ENCODE measurements around the gene SEC22A. TPM values are rescaled to one million over a fixed set of nuclear protein-coding genes. Genes with fewer than 3 reads are reported as not detected.
A peak's percentile ranks its signal among the peaks of the same experiment; 100 is the strongest.
"Not testable (repeated sequence)": the region's sequence is repeated elsewhere in the genome, so short reads cannot be mapped to it uniquely, and the experiment has no call there.

The SEC22A gene
- total RNA-seq, 2 experiments from 2014 or later = 14.3 to 18.7 TPM

- H3K27ac Mint-ChIP-seq = no peak overlapping the region
- CTCF ChIA-PET = interaction anchor here (0.6 kb wide), 1 partner anchor 13 kb away, joined by 4 read pairs; no protein-coding TSS in a partner anchor
- H3K9me3 Mint-ChIP-seq = no peaks in the 10 kb centered on the region
- intact Hi-C loops (cut with micrococcal nuclease) = no loop called here
- no peaks in the 10 kb centered on the region for H3K4me1 Mint-ChIP-seq (ENCODE audit: low read depth)
- no peak overlapping the region for H3K4me3 Mint-ChIP-seq
- H3K27me3 Mint-ChIP-seq (ENCODE audit: low read depth) = peaks cover 2% of the 10 kb centered on the region
- peaks cover 7% of the 10 kb centered on the region for H3K36me3 Mint-ChIP-seq (ENCODE audit: low read depth)
- DNase-seq = no peak
Observed at GRCh38 chr3:123194552-123194951, 7.2 kb upstream of the SEC22A start.

- Mint-ChIP-seq H3K4me3 (no peak overlapping the region), H3K27me3 (ENCODE audit: low read depth) (peaks cover 2% of the 10 kb centered on the region)
- CTCF ChIA-PET = interaction anchor here (1.3 kb wide), 1 partner anchor 127 kb away, joined by 3 read pairs; no protein-coding TSS in a partner anchor
Observed at GRCh38 chr3:123198372-123198771, 3.4 kb upstream of the SEC22A start.

GRCh38 chr3:123201223-123201556 is 553 bp upstream of the SEC22A start:
- peaks cover 23% of the 10 kb centered on the region for H3K4me1 Mint-ChIP-seq (ENCODE audit: low read depth)
- no peak for DNase-seq
- no peaks in the 10 kb centered on the region for H3K27me3 Mint-ChIP-seq (ENCODE audit: low read depth)
- peak overlapping the region; percentile 95 for H3K4me3 Mint-ChIP-seq
- intact Hi-C loops (cut with micrococcal nuclease) = loop anchor here (1.0 to 10.0 kb wide), 14 partner anchors 134 to 1655 kb away; partner anchors contain the start of genes CCDC14, DTX3L, EAF2 and GOLGB1
- CTCF ChIA-PET = no interaction called here
- H3K27ac Mint-ChIP-seq = peak overlapping the region; percentile 95
- peaks cover 10% of the 10 kb centered on the region for H3K36me3 Mint-ChIP-seq (ENCODE audit: low read depth)
- no peaks in the 10 kb centered on the region for H3K9me3 Mint-ChIP-seq

More at GRCh38 chr3:123198372-123198771, 3.4 kb upstream of the SEC22A start:
- peaks cover 16% of the 10 kb centered on the region for H3K4me1 Mint-ChIP-seq (ENCODE audit: low read depth)
- H3K9me3 Mint-ChIP-seq = no peaks in the 10 kb centered on the region
- H3K27ac Mint-ChIP-seq = no peak overlapping the region
- intact Hi-C loops (cut with micrococcal nuclease) = no loop called here
- H3K36me3 Mint-ChIP-seq (ENCODE audit: low read depth) = peaks cover 10% of the 10 kb centered on the region
- DNase-seq = no peak

GRCh38 chr3:123202451-123202850 is 708 bp downstream of the SEC22A start:
- H3K4me1 Mint-ChIP-seq (ENCODE audit: low read depth) = peaks cover 28% of the 10 kb centered on the region
- peak overlapping the region; percentile 95 for H3K4me3 Mint-ChIP-seq
- peak overlapping the region; percentile 95 for H3K27ac Mint-ChIP-seq
- intact Hi-C loops (cut with micrococcal nuclease) = loop anchor here (5.0 to 10.0 kb wide), 4 partner anchors 638 to 1538 kb away; partner anchors contain the start of genes DTX3L, HCLS1, PARP9 and WDR5B
- peak; percentile 10 for DNase-seq
- H3K9me3 Mint-ChIP-seq = no peaks in the 10 kb centered on the region
- peaks cover 11% of the 10 kb centered on the region for H3K36me3 Mint-ChIP-seq (ENCODE audit: low read depth)
- H3K27me3 Mint-ChIP-seq (ENCODE audit: low read depth) = no peaks in the 10 kb centered on the region
- CTCF ChIA-PET = no interaction called here

GRCh38 chr3:123218990-123219389 is 17.2 kb downstream of the SEC22A start:
- H3K4me1 Mint-ChIP-seq (ENCODE audit: low read depth) = peaks cover 3% of the 10 kb centered on the region
- no peak for DNase-seq
- no peaks in the 10 kb centered on the region for H3K9me3 Mint-ChIP-seq
- CTCF ChIA-PET = no interaction called here
- no peak overlapping the region for H3K4me3 Mint-ChIP-seq
- H3K27ac Mint-ChIP-seq = no peak overlapping the region
- intact Hi-C loops (cut with micrococcal nuclease) = no loop called here
- peaks cover 28% of the 10 kb centered on the region for H3K36me3 Mint-ChIP-seq (ENCODE audit: low read depth)
- H3K27me3 Mint-ChIP-seq (ENCODE audit: low read depth) = no peaks in the 10 kb centered on the region

GRCh38 chr3:123221369-123221768 is 19.6 kb downstream of the SEC22A start:
- H3K4me3 Mint-ChIP-seq; H3K9me3 Mint-ChIP-seq; intact Hi-C loops (cut with micrococcal nuclease); DNase-seq; CTCF ChIA-PET; H3K4me1 Mint-ChIP-seq (ENCODE audit: low read depth); H3K27me3 Mint-ChIP-seq (ENCODE audit: low read depth); H3K27ac Mint-ChIP-seq: not testable (repeated sequence)
- H3K36me3 Mint-ChIP-seq (ENCODE audit: low read depth) = peaks cover 27% of the 10 kb centered on the region

GRCh38 chr3:123225016-123225415 is 23.3 kb downstream of the SEC22A start:
- Mint-ChIP-seq H3K4me3 (no peak overlapping the region), H3K9me3 (peaks cover 11% of the 10 kb centered on the region), H3K27ac (no peak overlapping the region), H3K4me1 (ENCODE audit: low read depth) (no peaks in the 10 kb centered on the region), H3K36me3 (ENCODE audit: low read depth) (peaks cover 43% of the 10 kb centered on the region), H3K27me3 (ENCODE audit: low read depth) (no peaks in the 10 kb centered on the region)
- CTCF ChIA-PET = no interaction called here
- DNase-seq = no peak
- intact Hi-C loops (cut with micrococcal nuclease) = no loop called here

GRCh38 chr3:123226549-123226948 is 24.8 kb downstream of the SEC22A start:
- CTCF ChIA-PET = interaction anchor here (0.9 kb wide), 1 partner anchor 250 kb away, joined by 3 read pairs; no protein-coding TSS in a partner anchor
- Mint-ChIP-seq H3K27ac (no peak overlapping the region), H3K9me3 (peaks cover 11% of the 10 kb centered on the region), H3K27me3 (ENCODE audit: low read depth) (no peaks in the 10 kb centered on the region), H3K36me3 (ENCODE audit: low read depth) (peaks cover 45% of the 10 kb centered on the region), H3K4me1 (ENCODE audit: low read depth) (no peaks in the 10 kb centered on the region), H3K4me3 (no peak overlapping the region)
- intact Hi-C loops (cut with micrococcal nuclease) = no loop called here
- DNase-seq = no peak

GRCh38 chr3:123229145-123229544 is 27.4 kb downstream of the SEC22A start:
- DNase-seq = no peak
- no peaks in the 10 kb centered on the region for H3K4me1 Mint-ChIP-seq (ENCODE audit: low read depth)
- intact Hi-C loops (cut with micrococcal nuclease) = no loop called here
- CTCF ChIA-PET = interaction anchor here (0.6 to 0.8 kb wide), 2 partner anchors 22 to 42 kb away, joined by 3 to 4 read pairs; no protein-coding TSS in a partner anchor
- no peak overlapping the region for H3K27ac Mint-ChIP-seq
- H3K36me3 Mint-ChIP-seq (ENCODE audit: low read depth) = peaks cover 50% of the 10 kb centered on the region
- H3K27me3 Mint-ChIP-seq (ENCODE audit: low read depth) = no peaks in the 10 kb centered on the region
- H3K4me3 Mint-ChIP-seq = no peak overlapping the region
- H3K9me3 Mint-ChIP-seq = peaks cover 11% of the 10 kb centered on the region

- CTCF ChIA-PET = no interaction called here
- H3K27ac Mint-ChIP-seq = no peak overlapping the region
- H3K4me1 Mint-ChIP-seq (ENCODE audit: low read depth) = peaks cover 8% of the 10 kb centered on the region
- intact Hi-C loops (cut with micrococcal nuclease) = no loop called here
- no peaks in the 10 kb centered on the region for H3K9me3 Mint-ChIP-seq
- H3K36me3 Mint-ChIP-seq (ENCODE audit: low read depth) = peaks cover 35% of the 10 kb centered on the region
- no peak for DNase-seq
- H3K4me3 Mint-ChIP-seq = no peak overlapping the region
- no peaks in the 10 kb centered on the region for H3K27me3 Mint-ChIP-seq (ENCODE audit: low read depth)
Observed at GRCh38 chr3:123236902-123237301, 35.2 kb downstream of the SEC22A start.

GRCh38 chr3:123239186-123239585 is 37.4 kb downstream of the SEC22A start:
- CTCF ChIA-PET = interaction anchor here (0.6 kb wide), 1 partner anchor 121 kb away, joined by 3 read pairs; no protein-coding TSS in a partner anchor
- DNase-seq; H3K27ac Mint-ChIP-seq; H3K4me3 Mint-ChIP-seq; H3K27me3 Mint-ChIP-seq (ENCODE audit: low read depth); H3K9me3 Mint-ChIP-seq; intact Hi-C loops (cut with micrococcal nuclease): not testable (repeated sequence)
- Mint-ChIP-seq H3K36me3 (ENCODE audit: low read depth) (peaks cover 31% of the 10 kb centered on the region), H3K4me1 (ENCODE audit: low read depth) (peaks cover 20% of the 10 kb centered on the region)

GRCh38 chr3:123239756-123240155 is 38.0 kb downstream of the SEC22A start:
- intact Hi-C loops (cut with micrococcal nuclease) = no loop called here
- H3K4me3 Mint-ChIP-seq = no peak overlapping the region
- H3K27ac Mint-ChIP-seq = no peak overlapping the region
- no peaks in the 10 kb centered on the region for H3K27me3 Mint-ChIP-seq (ENCODE audit: low read depth)
- H3K9me3 Mint-ChIP-seq = no peaks in the 10 kb centered on the region
- H3K4me1 Mint-ChIP-seq (ENCODE audit: low read depth) = peaks cover 20% of the 10 kb centered on the region
- peaks cover 29% of the 10 kb centered on the region for H3K36me3 Mint-ChIP-seq (ENCODE audit: low read depth)
- DNase-seq = no peak
- CTCF ChIA-PET = interaction anchor here (0.6 kb wide), 1 partner anchor 122 kb away, joined by 3 read pairs; no protein-coding TSS in a partner anchor

- peak; percentile 6 for DNase-seq
- CTCF ChIA-PET = interaction anchor here (1.0 kb wide), 1 partner anchor 245 kb away, joined by 3 read pairs; no protein-coding TSS in a partner anchor
- no peaks in the 10 kb centered on the region for H3K9me3 Mint-ChIP-seq
- H3K36me3 Mint-ChIP-seq (ENCODE audit: low read depth) = peaks cover 43% of the 10 kb centered on the region
- no peak overlapping the region for H3K27ac Mint-ChIP-seq
- no peak overlapping the region for H3K4me3 Mint-ChIP-seq
- H3K4me1 Mint-ChIP-seq (ENCODE audit: low read depth) = peaks cover 16% of the 10 kb centered on the region
- intact Hi-C loops (cut with micrococcal nuclease) = no loop called here
- H3K27me3 Mint-ChIP-seq (ENCODE audit: low read depth) = no peaks in the 10 kb centered on the region
Observed at GRCh38 chr3:123244128-123244527, 42.4 kb downstream of the SEC22A start.
